Liver (tissue), 9 donors: ENCODE measurements around the gene ANK3. TPM values are rescaled to one million over a fixed set of nuclear protein-coding genes. Genes with fewer than 3 reads are reported as not detected.
"Not testable (repeated sequence)": the region's sequence is repeated elsewhere in the genome, so short reads cannot be mapped to it uniquely, and the experiment has no call there.

ENCODE experiments used
- DNase-seq: peaks from one replicate; pipeline ENCODE4 v3.0.0-alpha.2; 2017; ENCODE audit warnings: low spot score
- H3K27ac ChIP-seq, 2 donors: one replicate each; pipeline ENCODE4 v1.7.0; 2013; ENCODE audit warnings: inconsistent platforms in 2 of 2, low read length in 2 of 2, control low read depth in 1 of 2, low read depth in 1 of 2, mild to moderate bottlenecking in 1 of 2
- H3K27me3 ChIP-seq, 4 donors: one replicate each; pipeline versions ENCODE4 v1.6.1 to v1.7.0; 2013; ENCODE audit warnings: low read length in 3 of 4, inconsistent platforms in 1 of 4, mild to moderate bottlenecking in 1 of 4, moderate library complexity in 1 of 4; ENCODE audit not compliant: control insufficient read depth in 4 of 4, insufficient read depth in 4 of 4
- H3K36me3 ChIP-seq, 4 donors: one replicate each; pipeline versions ENCODE4 v1.6.1 to v1.7.0; 2013; ENCODE audit warnings: low read length in 3 of 4, mild to moderate bottlenecking in 3 of 4, low read depth in 1 of 4, moderate library complexity in 1 of 4; ENCODE audit not compliant: control insufficient read depth in 4 of 4, insufficient read depth in 3 of 4
- H3K4me1 ChIP-seq, 4 donors: one replicate each; pipeline versions ENCODE4 v1.6.1 to v1.7.0; 2013; ENCODE audit warnings: low read length in 3 of 4, mild to moderate bottlenecking in 3 of 4, moderate library complexity in 1 of 4; ENCODE audit not compliant: control insufficient read depth in 4 of 4, insufficient read depth in 4 of 4
- H3K4me3 ChIP-seq, 3 donors: one replicate each; pipeline versions ENCODE4 v1.6.1 to v1.7.0; 2013; ENCODE audit warnings: low read length in 3 of 3, control low read depth in 1 of 3, low read depth in 1 of 3, mild to moderate bottlenecking in 1 of 3
- H3K9ac ChIP-seq, 2 donors: one replicate each; pipeline ENCODE4 v1.7.0; 2013; ENCODE audit warnings: low read length in 2 of 2, mild to moderate bottlenecking in 2 of 2, moderate library complexity in 2 of 2, control low read depth in 1 of 2, low read depth in 1 of 2
- H3K9me3 ChIP-seq, 4 donors: one replicate each; pipeline versions ENCODE4 v1.6.1 to v1.7.0; 2013; ENCODE audit warnings: low read length in 3 of 4; ENCODE audit not compliant: control insufficient read depth in 4 of 4
- CTCF ChIP-seq: fragments of 150-350 bp; IDR thresholded peaks from 2 replicates; pipeline ENCODE4 v1.5.1; 2017; ENCODE audit warnings: improper control_type of control experiment, low read depth, low read length; ENCODE audit not compliant: missing input control
- EGR1 ChIP-seq, 2 donors: IDR thresholded peaks; 2 replicates each; pipeline ENCODE4 v1.6.1; 2016 to 2018; ENCODE audit warnings: antibody characterized with exemption in 2 of 2, low read depth in 2 of 2
- FOXA1 ChIP-seq: IDR thresholded peaks from 2 replicates; pipeline ENCODE4 v1.6.1; 2016; ENCODE audit warnings: antibody characterized with exemption
- FOXA2 ChIP-seq: IDR thresholded peaks from 2 replicates; pipeline ENCODE4 v1.6.1; 2016; ENCODE audit warnings: antibody characterized with exemption
- GABPA ChIP-seq, 2 donors: IDR thresholded peaks in 1 of 2; conservative IDR thresholded peaks in 1 of 2; 2 replicates each; pipeline ENCODE4 v1.6.1; 2016; ENCODE audit warnings: antibody characterized with exemption in 2 of 2, mild to moderate bottlenecking in 1 of 2, moderate library complexity in 1 of 2
- HNF4A ChIP-seq, 2 donors: conservative IDR thresholded peaks; 2 replicates each; pipeline ENCODE4 v1.6.1; 2016; ENCODE audit warnings: antibody characterized with exemption in 2 of 2, mild to moderate bottlenecking in 2 of 2
- JUND ChIP-seq, 2 donors: IDR thresholded peaks; 2 replicates each; pipeline ENCODE4 v1.6.1; 2016; ENCODE audit warnings: antibody characterized with exemption in 2 of 2
- NR2F2 ChIP-seq: IDR thresholded peaks from 2 replicates; pipeline ENCODE4 v1.6.1; 2016; ENCODE audit warnings: antibody characterized with exemption
- REST ChIP-seq: IDR thresholded peaks from 2 replicates; pipeline ENCODE4 v1.6.1; 2016; ENCODE audit warnings: antibody characterized with exemption, mild to moderate bottlenecking
- RXRA ChIP-seq, 2 donors: IDR thresholded peaks; 2 replicates each; pipeline ENCODE4 v1.6.1; 2017 to 2018; ENCODE audit warnings: antibody characterized with exemption in 2 of 2, mild to moderate bottlenecking in 1 of 2
- SP1 ChIP-seq: IDR thresholded peaks from 2 replicates; pipeline ENCODE4 v1.6.1; 2018; ENCODE audit warnings: antibody characterized with exemption, mild to moderate bottlenecking
- TAF1 ChIP-seq: conservative IDR thresholded peaks from 2 replicates; pipeline ENCODE4 v1.6.1; 2016; ENCODE audit warnings: antibody characterized with exemption, mild to moderate bottlenecking
- YY1 ChIP-seq: IDR thresholded peaks from 2 replicates; pipeline ENCODE4 v1.6.1; 2016; ENCODE audit warnings: antibody characterized with exemption, mild to moderate bottlenecking
- ZBTB33 ChIP-seq: IDR thresholded peaks from 2 replicates; pipeline ENCODE4 v1.6.1; 2016; ENCODE audit warnings: antibody characterized with exemption
- WGBS: extraction: QIAGEN DNeasy Blood & Tissue Kit; methylation state at CpG from one replicate; pipeline ENCODE4 v1.1.7; 2013; 5-methylcytosine and 5-hydroxymethylcytosine counted together
- polyA plus RNA-seq, 2 donors: library from polyadenylated mRNA; stranded (reverse) in 1 of 2; unstranded in 1 of 2; fragments of 200-250 nt in 1 of 2; fragments of >200 nt in 1 of 2; fragmentation: Nextera tagmentation in 1 of 2; extraction: Ambion mirVana in 1 of 2; gene quantifications; one replicate each; pipeline versions ENCODE4 v1.2.1 to v1.2.3, GENCODE V29; 2013 to 2015
- total RNA-seq, 2 donors: library from RNA; depleted of rRNA; stranded (reverse); fragments of >200 nt; gene quantifications; one replicate each; pipeline ENCODE4 v1.2.3, GENCODE V29; 2014
- TF ChIP-seq, protein P1 (sequence below): IDR thresholded peaks from 2 replicates; pipeline ENCODE4 v1.6.1; 2016; ENCODE audit warnings: antibody characterized with exemption
- TF ChIP-seq, protein P2 (sequence below): IDR thresholded peaks from 2 replicates; pipeline ENCODE4 v1.6.1; 2016; ENCODE audit warnings: antibody characterized with exemption
- donor health status: healthy.
- donor health status: healthy.
- donor health status: healthy.
- donor health status: healthy.
- donor health status: healthy.

The ANK3 gene
- total and polyA plus RNA-seq, 4 donors: 5.7 to 30.0 (median 9.7) TPM

- TF ChIP-seq EGR1 (IDR thresholded peaks at IDR 0.05; ENCODE audit: low read depth in 2 of 2) (no peak), RXRA (IDR thresholded peaks at IDR 0.05) (no peak), JUND (IDR thresholded peaks at IDR 0.05) (no peak), NR2F2 (no peak), FOXA2 (no peak), REST (no peak), SP1 (no peak), TAF1 (no peak), FOXA1 (no peak), HNF4A (conservative IDR thresholded peaks at IDR 0.05) (no peak), ZBTB33 (no peak), GABPA (IDR thresholded peaks at IDR 0.05 in 1 of 2, conservative IDR thresholded peaks at IDR 0.05 in 1 of 2) (no peak), YY1 (no peak), CTCF (no peak)
- TF ChIP-seq, protein P1, sequence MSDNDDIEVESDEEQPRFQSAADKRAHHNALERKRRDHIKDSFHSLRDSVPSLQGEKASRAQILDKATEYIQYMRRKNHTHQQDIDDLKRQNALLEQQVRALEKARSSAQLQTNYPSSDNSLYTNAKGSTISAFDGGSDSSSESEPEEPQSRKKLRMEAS: no peak
- TF ChIP-seq, protein P2, sequence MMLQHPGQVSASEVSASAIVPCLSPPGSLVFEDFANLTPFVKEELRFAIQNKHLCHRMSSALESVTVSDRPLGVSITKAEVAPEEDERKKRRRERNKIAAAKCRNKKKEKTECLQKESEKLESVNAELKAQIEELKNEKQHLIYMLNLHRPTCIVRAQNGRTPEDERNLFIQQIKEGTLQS: no peak
- no peak overlapping the region for H3K27ac ChIP-seq
- H3K9ac ChIP-seq: no peak overlapping the region
- no peaks in the 10 kb centered on the region for H3K36me3 ChIP-seq
- no peak for DNase-seq
- no peaks in the 10 kb centered on the region for H3K4me1 ChIP-seq
- WGBS: 100% methylated on average over 1 of the region's 1 CpG
- H3K4me3 ChIP-seq: no peak overlapping the region
- H3K27me3 ChIP-seq: no peaks in the 10 kb centered on the region
- H3K9me3 ChIP-seq: no peaks in the 10 kb centered on the region
These were observed 353.7 kb downstream of the ANK3 start for GRCh38 chr10:60035984-60036383.

- WGBS: 93% methylated on average over 5 of the region's 5 CpGs
- H3K27me3 ChIP-seq, H3K36me3 ChIP-seq, DNase-seq, H3K27ac ChIP-seq, H3K9me3 ChIP-seq, H3K4me3 ChIP-seq, H3K9ac ChIP-seq, H3K4me1 ChIP-seq: not testable (repeated sequence)
These were observed 354.3 kb downstream of the ANK3 start for GRCh38 chr10:60035375-60035774.
